ENCODE results near the gene VPS52.

GRCh38 chr6:33294086-33294823 lies 22.6 kb upstream of the VPS52 start:
- TF ChIP-seq MYC (IDR thresholded peaks at IDR 0.05; ENCODE audit: low read depth, low read length), result no peak
- no peak for TF ChIP-seq CTCF (IDR thresholded peaks at IDR 0.05; ENCODE audit: low read depth, low read length)
